Measurements from ENCODE around the gene PYCARD.

DNA sequence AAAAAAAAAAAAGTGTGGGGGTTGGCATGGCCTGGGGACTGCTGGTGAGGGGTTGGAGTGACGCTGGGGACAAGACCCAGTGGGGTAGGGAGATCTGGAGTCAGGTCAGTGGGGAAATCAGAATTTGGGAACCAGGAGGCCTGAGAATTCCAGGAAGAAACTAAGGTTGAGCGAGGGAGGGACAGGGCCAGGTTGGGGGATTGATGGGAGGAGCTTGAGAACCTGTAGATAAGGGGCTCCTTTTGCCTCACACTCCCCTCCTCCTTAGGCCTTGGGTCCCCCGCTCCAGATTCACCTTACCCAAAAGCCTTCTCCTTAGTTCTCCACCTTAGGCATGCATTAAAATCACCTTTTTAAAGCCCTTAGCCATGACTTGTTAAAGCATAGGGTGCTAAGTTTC is 22.6 kb upstream of the PYCARD start:
- TF ChIP-seq, protein P1, sequence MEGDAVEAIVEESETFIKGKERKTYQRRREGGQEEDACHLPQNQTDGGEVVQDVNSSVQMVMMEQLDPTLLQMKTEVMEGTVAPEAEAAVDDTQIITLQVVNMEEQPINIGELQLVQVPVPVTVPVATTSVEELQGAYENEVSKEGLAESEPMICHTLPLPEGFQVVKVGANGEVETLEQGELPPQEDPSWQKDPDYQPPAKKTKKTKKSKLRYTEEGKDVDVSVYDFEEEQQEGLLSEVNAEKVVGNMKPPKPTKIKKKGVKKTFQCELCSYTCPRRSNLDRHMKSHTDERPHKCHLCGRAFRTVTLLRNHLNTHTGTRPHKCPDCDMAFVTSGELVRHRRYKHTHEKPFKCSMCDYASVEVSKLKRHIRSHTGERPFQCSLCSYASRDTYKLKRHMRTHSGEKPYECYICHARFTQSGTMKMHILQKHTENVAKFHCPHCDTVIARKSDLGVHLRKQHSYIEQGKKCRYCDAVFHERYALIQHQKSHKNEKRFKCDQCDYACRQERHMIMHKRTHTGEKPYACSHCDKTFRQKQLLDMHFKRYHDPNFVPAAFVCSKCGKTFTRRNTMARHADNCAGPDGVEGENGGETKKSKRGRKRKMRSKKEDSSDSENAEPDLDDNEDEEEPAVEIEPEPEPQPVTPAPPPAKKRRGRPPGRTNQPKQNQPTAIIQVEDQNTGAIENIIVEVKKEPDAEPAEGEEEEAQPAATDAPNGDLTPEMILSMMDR (IDR thresholded peaks at IDR 0.05; ENCODE audit: low read depth, low read length), result no peak
- TF ChIP-seq POLR2A (IDR thresholded peaks at IDR 0.05; ENCODE audit: extremely low read depth, insufficient read length), result no peak
- no peak for TF ChIP-seq MYC (IDR thresholded peaks at IDR 0.05; ENCODE audit: low read depth, low read length)
- TF ChIP-seq, protein P2, sequence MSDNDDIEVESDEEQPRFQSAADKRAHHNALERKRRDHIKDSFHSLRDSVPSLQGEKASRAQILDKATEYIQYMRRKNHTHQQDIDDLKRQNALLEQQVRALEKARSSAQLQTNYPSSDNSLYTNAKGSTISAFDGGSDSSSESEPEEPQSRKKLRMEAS (IDR thresholded peaks at IDR 0.05; ENCODE audit: low read depth, low read length), result no peak
